Muscle layer of colon (tissue), 2 donors: Measurements from ENCODE around the gene CSNK1G2.

Source experiments
- H3K27ac ChIP-seq: one replicate; pipeline ENCODE4 v1.7.0; 2013; ENCODE audit warnings: low read depth, mild to moderate bottlenecking, low read length, moderate library complexity
- H3K27me3 ChIP-seq, 2 donors: one replicate each; pipeline ENCODE4 v1.7.0; 2013; ENCODE audit warnings: low read length in 2 of 2, mild to moderate bottlenecking in 2 of 2; ENCODE audit not compliant: insufficient read depth in 2 of 2, control insufficient read depth in 1 of 2
- H3K36me3 ChIP-seq: one replicate; pipeline ENCODE4 v1.7.0; 2013; ENCODE audit warnings: mild to moderate bottlenecking, low read length; ENCODE audit not compliant: insufficient read depth
- H3K4me1 ChIP-seq: one replicate; pipeline ENCODE4 v1.7.0; 2013; ENCODE audit warnings: mild to moderate bottlenecking, low read length; ENCODE audit not compliant: insufficient read depth
- H3K4me3 ChIP-seq, 2 donors: one replicate each; pipeline ENCODE4 v1.7.0; 2013; ENCODE audit warnings: low read length in 2 of 2, low read depth in 1 of 2, mild to moderate bottlenecking in 1 of 2, moderate library complexity in 1 of 2
- H3K9ac ChIP-seq: one replicate; pipeline ENCODE4 v1.7.0; 2013; ENCODE audit warnings: low read length
- H3K9me3 ChIP-seq: one replicate; pipeline ENCODE4 v1.7.0; 2013; ENCODE audit warnings: mild to moderate bottlenecking, low read length
- donor health status: abdominal sarcoma.
- donor health status: Adenocarcinoma of cecum.

The CSNK1G2 gene

GRCh38 chr19:2016041-2016807 is 75.3 kb downstream of the CSNK1G2 start:
- Histone ChIP-seq H3K4me1 (peaks cover 23% of the 10 kb centered on the region), H3K27me3 (no peaks in the 10 kb centered on the region), H3K9me3 (no peaks in the 10 kb centered on the region), H3K9ac (peak overlapping the region; percentile 44), H3K4me3 (peak overlapping the region in 1 of 2 donors; percentile 23), H3K27ac (peak overlapping the region; percentile 80), H3K36me3 (no peaks in the 10 kb centered on the region)

DNA sequence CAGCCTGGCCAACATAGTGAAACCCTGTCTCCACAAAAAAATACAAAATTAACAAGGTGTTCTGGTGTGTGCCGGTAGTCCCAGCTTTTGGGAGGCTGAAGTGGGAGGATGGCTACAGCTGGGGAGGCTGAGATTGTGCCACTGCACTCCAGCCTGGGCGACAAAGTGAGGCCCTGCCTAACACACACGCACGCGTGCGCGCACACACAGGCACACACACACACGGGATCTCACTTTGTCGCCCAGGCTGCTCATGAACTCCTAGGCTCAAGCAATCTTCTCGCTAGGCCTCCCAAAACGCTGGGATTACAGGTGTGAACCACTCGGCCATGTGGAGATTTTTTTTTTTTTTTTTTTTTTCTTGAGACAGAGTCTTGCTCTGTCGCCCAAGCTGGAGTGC is 77.8 kb downstream of the CSNK1G2 start:
- no peak overlapping the region for H3K4me3 ChIP-seq
- no peaks in the 10 kb centered on the region for H3K27me3 ChIP-seq
- H3K27ac ChIP-seq = no peak overlapping the region
- H3K4me1 ChIP-seq = peaks cover 16% of the 10 kb centered on the region
- H3K36me3 ChIP-seq = no peaks in the 10 kb centered on the region
- no peaks in the 10 kb centered on the region for H3K9me3 ChIP-seq
- H3K9ac ChIP-seq = no peak overlapping the region

DNA sequence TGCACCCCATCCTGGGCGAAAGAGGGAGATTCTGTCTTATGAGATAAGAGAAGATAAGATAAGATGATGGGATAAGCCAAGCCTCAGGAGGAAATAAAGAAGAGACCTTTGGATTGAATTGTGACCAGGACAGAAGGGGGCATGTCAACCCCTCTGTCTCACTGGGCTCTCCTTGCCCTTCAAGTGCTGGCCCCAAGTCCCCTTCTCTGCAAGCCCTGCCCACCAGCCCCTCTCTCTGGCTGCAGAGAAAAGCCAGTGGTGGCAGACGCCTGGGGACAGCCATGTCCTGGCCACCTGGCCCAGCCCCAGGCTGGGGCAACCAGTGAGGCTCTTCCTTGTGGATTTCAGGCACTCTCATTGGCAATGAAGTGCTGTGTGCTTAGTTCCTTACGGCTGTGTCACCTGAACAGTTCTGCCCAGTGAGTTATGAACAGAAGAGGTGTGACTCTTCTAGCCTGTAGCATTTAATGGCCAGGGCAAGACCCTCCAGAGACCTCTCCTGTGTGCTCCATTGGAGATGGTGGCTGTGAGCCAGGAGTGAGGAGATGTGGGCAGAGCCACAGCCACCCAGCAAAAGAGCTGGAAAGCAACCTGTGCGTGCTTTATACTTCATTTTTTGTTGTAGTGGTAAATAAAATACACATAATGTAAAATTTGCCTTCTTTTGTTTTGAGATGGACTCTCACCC is 80.6 kb downstream of the CSNK1G2 start:
- Histone ChIP-seq H3K4me1 (peaks cover 5% of the 10 kb centered on the region), H3K27me3 (no peaks in the 10 kb centered on the region), H3K36me3 (no peaks in the 10 kb centered on the region), H3K4me3 (no peak overlapping the region), H3K27ac (no peak overlapping the region), H3K9me3 (no peaks in the 10 kb centered on the region), H3K9ac (no peak overlapping the region)

DNA sequence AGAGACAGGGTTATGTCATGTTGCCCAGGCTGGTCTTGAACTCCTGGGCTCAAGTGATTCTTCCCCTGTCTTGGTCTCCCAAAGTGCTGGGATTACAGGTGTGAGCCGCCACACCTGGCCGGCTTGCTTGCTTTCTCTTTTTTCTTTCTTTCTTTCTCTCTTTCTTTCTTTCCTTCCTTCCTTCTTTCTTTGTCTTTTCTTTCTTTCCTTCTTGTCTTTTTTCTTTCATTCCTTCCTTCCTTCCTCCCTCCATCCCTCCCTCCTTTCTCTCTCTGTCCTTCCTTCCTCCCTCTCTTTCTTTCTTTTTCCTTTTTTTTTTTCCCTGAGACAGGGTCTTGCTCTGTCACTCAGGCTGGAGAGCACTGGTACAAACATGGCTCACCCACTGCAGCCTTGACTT is 81.3 kb downstream of the CSNK1G2 start:
- no peaks in the 10 kb centered on the region for H3K36me3 ChIP-seq
- no peaks in the 10 kb centered on the region for H3K27me3 ChIP-seq
- no peak overlapping the region for H3K9ac ChIP-seq
- H3K27ac ChIP-seq = no peak overlapping the region
- H3K4me3 ChIP-seq = no peak overlapping the region
- peaks cover 5% of the 10 kb centered on the region for H3K4me1 ChIP-seq
- no peaks in the 10 kb centered on the region for H3K9me3 ChIP-seq

- Histone ChIP-seq H3K36me3 (no peaks in the 10 kb centered on the region), H3K4me3 (no peak overlapping the region), H3K4me1 (peaks cover 5% of the 10 kb centered on the region), H3K9ac (no peak overlapping the region), H3K9me3 (no peaks in the 10 kb centered on the region), H3K27ac (no peak overlapping the region), H3K27me3 (no peaks in the 10 kb centered on the region)
Measured at GRCh38 chr19:2026770-2027169, 85.8 kb downstream of the CSNK1G2 start.

- Histone ChIP-seq H3K27ac (no peak overlapping the region), H3K4me3 (no peak overlapping the region), H3K27me3 (no peaks in the 10 kb centered on the region), H3K4me1 (peaks cover 11% of the 10 kb centered on the region), H3K9me3 (no peaks in the 10 kb centered on the region), H3K9ac (no peak overlapping the region), H3K36me3 (no peaks in the 10 kb centered on the region)
Measured at GRCh38 chr19:2027361-2027760, 86.4 kb downstream of the CSNK1G2 start.
